BLaER1 (cell line): Measurements from ENCODE around the gene NAGK.
"Not testable (repeated sequence)": the region's sequence is repeated elsewhere in the genome, so short reads cannot be mapped to it uniquely, and the experiment has no call there.

Source experiments
- H3K27ac ChIP-seq: shearing (Covaris generic); formaldehyde crosslinking; 2 replicates; pipeline ENCODE4 v1.8.1; 2022
- H3K27me3 ChIP-seq: shearing (Covaris generic); formaldehyde crosslinking; 2 replicates; pipeline ENCODE4 v1.8.1; 2022
- H3K36me3 ChIP-seq: shearing (Covaris generic); formaldehyde crosslinking; 2 replicates; pipeline ENCODE4 v1.8.1; 2022
- H3K4me1 ChIP-seq: shearing (Covaris generic); formaldehyde crosslinking; 2 replicates; pipeline ENCODE4 v1.8.1; 2022
- H3K4me2 ChIP-seq: shearing (Covaris generic); formaldehyde crosslinking; 2 replicates; pipeline ENCODE4 v1.8.1; 2022
- H3K4me3 ChIP-seq: shearing (Covaris generic); formaldehyde crosslinking; 2 replicates; pipeline ENCODE4 v1.8.1; 2022
- H3K9ac ChIP-seq: shearing (Covaris generic); formaldehyde crosslinking; 2 replicates; pipeline ENCODE4 v1.8.1; 2022
- H3K9me3 ChIP-seq: shearing (Covaris generic); formaldehyde crosslinking; 2 replicates; pipeline ENCODE4 v1.8.1; 2022
- H4K20me1 ChIP-seq: shearing (Covaris generic); formaldehyde crosslinking; 2 replicates; pipeline ENCODE4 v1.8.1; 2022
- Cebpa-rat ChIP-seq: shearing (Covaris generic); IDR thresholded peaks from 2 replicates; pipeline ENCODE4 v1.8.1; 2022

Gene NAGK

GRCh38 chr2:71102981-71103681 is 34.7 kb downstream of the NAGK start:
- no peaks in the 10 kb centered on the region for H4K20me1 ChIP-seq
- peaks cover 15% of the 10 kb centered on the region; the same call in 1 of the 2 replicates for H3K9me3 ChIP-seq
- no peak for TF ChIP-seq Cebpa-rat
- no peaks in the 10 kb centered on the region for H3K36me3 ChIP-seq
- no peak overlapping the region for H3K9ac ChIP-seq
- H3K27ac ChIP-seq, result no peak overlapping the region
- no peaks in the 10 kb centered on the region for H3K27me3 ChIP-seq
- H3K4me3 ChIP-seq, result no peak overlapping the region
- peaks cover 6% of the 10 kb centered on the region; the same call in 1 of the 2 replicates for H3K4me1 ChIP-seq
- no peak overlapping the region for H3K4me2 ChIP-seq

GRCh38 chr2:71103809-71104208 is 35.4 kb downstream of the NAGK start:
- H3K27ac ChIP-seq, result no peak overlapping the region
- H3K9ac ChIP-seq, result no peak overlapping the region
- peaks cover 6% of the 10 kb centered on the region; the same call in 1 of the 2 replicates for H3K4me1 ChIP-seq
- no peak overlapping the region for H3K4me2 ChIP-seq
- no peak for TF ChIP-seq Cebpa-rat
- 0 out of 2 replicates have a peak, but pooled peaks cover 5% of the 10 kb centered on the region for H3K36me3 ChIP-seq
- no peaks in the 10 kb centered on the region for H4K20me1 ChIP-seq
- H3K9me3 ChIP-seq, result peaks cover 15% of the 10 kb centered on the region; the same call in 1 of the 2 replicates
- no peak overlapping the region for H3K4me3 ChIP-seq
- H3K27me3 ChIP-seq, result no peaks in the 10 kb centered on the region

GRCh38 chr2:71106463-71106862 is 38.0 kb downstream of the NAGK start:
- not testable (repeated sequence) for H3K4me2 ChIP-seq, H3K27ac ChIP-seq, H3K9ac ChIP-seq, H4K20me1 ChIP-seq, H3K27me3 ChIP-seq, H3K4me3 ChIP-seq, H3K4me1 ChIP-seq
- Histone ChIP-seq H3K36me3 (peaks cover 14% of the 10 kb centered on the region; the same call in 1 of the 2 replicates), H3K9me3 (peaks cover 15% of the 10 kb centered on the region; the same call in 1 of the 2 replicates)

GRCh38 chr2:71108091-71108490 is 39.6 kb downstream of the NAGK start:
- Histone ChIP-seq H4K20me1 (no peaks in the 10 kb centered on the region), H3K36me3 (peaks cover 19% of the 10 kb centered on the region), H3K9ac (no peak overlapping the region), H3K4me3 (no peak overlapping the region), H3K4me2 (no peak overlapping the region), H3K27ac (no peak overlapping the region), H3K4me1 (no peaks in the 10 kb centered on the region), H3K27me3 (no peaks in the 10 kb centered on the region), H3K9me3 (peaks cover 15% of the 10 kb centered on the region; the same call in 1 of the 2 replicates)
- TF ChIP-seq Cebpa-rat, result no peak

GRCh38 chr2:71113843-71114242 is 45.4 kb downstream of the NAGK start:
- Histone ChIP-seq H3K4me3 (no peak overlapping the region), H3K36me3 (peaks cover 54% of the 10 kb centered on the region), H3K27me3 (no peaks in the 10 kb centered on the region), H3K4me1 (no peaks in the 10 kb centered on the region), H4K20me1 (no peaks in the 10 kb centered on the region), H3K9me3 (no peaks in the 10 kb centered on the region), H3K4me2 (no peak overlapping the region), H3K27ac (no peak overlapping the region), H3K9ac (no peak overlapping the region)
- no peak for TF ChIP-seq Cebpa-rat

GRCh38 chr2:71117063-71117462 is 48.6 kb downstream of the NAGK start:
- no peak for TF ChIP-seq Cebpa-rat
- H3K9me3 ChIP-seq, result no peaks in the 10 kb centered on the region
- no peak overlapping the region for H3K27ac ChIP-seq
- H3K4me3 ChIP-seq, result no peak overlapping the region
- H3K9ac ChIP-seq, result no peak overlapping the region
- H3K4me1 ChIP-seq, result no peaks in the 10 kb centered on the region
- H3K36me3 ChIP-seq, result peaks cover 68% of the 10 kb centered on the region
- H3K27me3 ChIP-seq, result no peaks in the 10 kb centered on the region
- no peak overlapping the region for H3K4me2 ChIP-seq
- H4K20me1 ChIP-seq, result no peaks in the 10 kb centered on the region

GRCh38 chr2:71120195-71120594 is 51.7 kb downstream of the NAGK start:
- H3K4me1 ChIP-seq, result no peaks in the 10 kb centered on the region
- TF ChIP-seq Cebpa-rat, result no peak
- H4K20me1 ChIP-seq, result no peaks in the 10 kb centered on the region
- peaks cover 68% of the 10 kb centered on the region for H3K36me3 ChIP-seq
- no peak overlapping the region for H3K9ac ChIP-seq
- no peak overlapping the region for H3K27ac ChIP-seq
- no peak overlapping the region for H3K4me3 ChIP-seq
- no peak overlapping the region for H3K4me2 ChIP-seq
- peaks cover 10% of the 10 kb centered on the region for H3K9me3 ChIP-seq
- H3K27me3 ChIP-seq, result no peaks in the 10 kb centered on the region

GRCh38 chr2:71121479-71121878 is 53.0 kb downstream of the NAGK start:
- Histone ChIP-seq H3K9me3 (peaks cover 10% of the 10 kb centered on the region), H3K4me1 (no peaks in the 10 kb centered on the region), H3K4me3 (no peak overlapping the region), H3K9ac (no peak overlapping the region), H3K27me3 (no peaks in the 10 kb centered on the region), H3K4me2 (no peak overlapping the region), H4K20me1 (no peaks in the 10 kb centered on the region), H3K27ac (no peak overlapping the region), H3K36me3 (peaks cover 60% of the 10 kb centered on the region)
- TF ChIP-seq Cebpa-rat, result no peak

GRCh38 chr2:71122387-71123298 is 54.2 kb downstream of the NAGK start:
- no peak overlapping the region for H3K9ac ChIP-seq
- no peak for TF ChIP-seq Cebpa-rat

More at GRCh38 chr2:71122387-71123298, 54.2 kb downstream of the NAGK start:
- Histone ChIP-seq H3K36me3 (peaks cover 54% of the 10 kb centered on the region), H4K20me1 (no peaks in the 10 kb centered on the region), H3K4me2 (no peak overlapping the region), H3K4me3 (no peak overlapping the region), H3K27me3 (no peaks in the 10 kb centered on the region), H3K9me3 (peaks cover 10% of the 10 kb centered on the region), H3K27ac (no peak overlapping the region), H3K4me1 (no peaks in the 10 kb centered on the region; the same call in 1 of the 2 replicates)
